ENCODE results near the gene SSTR5. TPM values are rescaled to one million over a fixed set of nuclear protein-coding genes. Genes with fewer than 3 reads are reported as not detected.

SSTR5 gene
- total and polyA plus RNA-seq, 4 donors: not detected

DNA sequence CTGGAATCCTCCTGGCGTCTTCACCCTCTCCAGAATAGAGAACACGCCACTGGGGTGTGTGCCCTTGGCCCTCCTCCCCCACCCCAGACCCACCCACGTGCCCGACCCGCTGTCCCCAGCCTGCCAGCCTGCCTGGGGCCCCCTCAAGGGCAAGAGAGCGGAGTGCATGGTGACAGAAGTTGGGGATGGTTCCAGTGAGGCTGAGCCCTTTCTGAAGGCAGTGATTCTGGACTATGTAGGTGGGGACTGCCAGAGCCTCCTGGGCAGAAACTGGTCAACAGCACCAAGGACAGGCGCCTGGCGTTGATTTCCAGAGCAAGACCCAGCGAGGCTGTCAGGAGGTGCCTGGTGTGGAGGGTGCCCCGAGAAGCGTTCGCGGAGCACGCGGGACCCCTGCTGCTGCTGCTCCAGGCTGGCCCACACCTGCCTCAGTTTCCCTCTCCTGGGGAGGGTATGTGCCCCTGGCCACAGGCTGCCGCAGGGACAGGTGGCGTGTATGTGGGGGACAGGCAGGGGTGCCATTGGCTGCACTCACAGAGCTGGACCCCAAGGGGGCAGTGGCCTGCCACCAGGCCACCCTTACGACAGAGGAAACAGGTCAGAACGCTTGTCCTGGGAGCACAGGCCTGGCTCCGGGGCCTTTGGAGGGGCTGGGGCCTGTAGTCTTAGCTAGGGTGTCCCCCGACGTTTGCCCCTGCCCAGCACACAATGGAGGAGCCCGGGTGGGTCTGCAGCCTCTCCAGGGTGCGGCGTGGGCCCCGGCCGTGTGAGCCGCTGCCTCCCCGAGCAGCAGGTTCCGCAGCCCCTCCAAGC is 1.2 kb downstream of the SSTR5 start:
- Histone ChIP-seq H3K36me3 (ENCODE audit: control insufficient read depth in 4 of 4, insufficient read depth in 3 of 4, low read depth in 1 of 4, low read length in 3 of 4) (no peaks in the 10 kb centered on the region), H3K27me3 (ENCODE audit: control insufficient read depth in 4 of 4, insufficient read depth in 4 of 4, low read length in 3 of 4) (peaks cover 0 to 47% (median 0%) of the 10 kb centered on the region in 4 donors), H3K27ac (ENCODE audit: low read depth in 1 of 2, low read length in 2 of 2) (no peak overlapping the region), H3K9me3 (ENCODE audit: control insufficient read depth in 4 of 4, low read length in 3 of 4) (no peaks in the 10 kb centered on the region), H3K4me1 (ENCODE audit: control insufficient read depth in 4 of 4, insufficient read depth in 4 of 4, low read length in 3 of 4) (peaks cover 8 to 23% (median 13%) of the 10 kb centered on the region in 4 donors), H3K4me3 (ENCODE audit: low read depth in 1 of 3, low read length in 3 of 3) (no peak overlapping the region), H3K9ac (ENCODE audit: low read depth in 1 of 2, low read length in 2 of 2) (no peak overlapping the region)
- WGBS: 68% methylated on average over 30 of the region's 30 CpGs
- TF ChIP-seq ATF3 (IDR thresholded peaks at IDR 0.05): no peak
- no peak for TF ChIP-seq TAF1 (conservative IDR thresholded peaks at IDR 0.05)
- TF ChIP-seq JUND (IDR thresholded peaks at IDR 0.05): no peak
- no peak for TF ChIP-seq HNF4G (IDR thresholded peaks at IDR 0.05)
- TF ChIP-seq YY1 (IDR thresholded peaks at IDR 0.05): no peak
- TF ChIP-seq RXRA (IDR thresholded peaks at IDR 0.05): no peak
- TF ChIP-seq GABPA (IDR thresholded peaks at IDR 0.05 in 1 of 2, conservative IDR thresholded peaks at IDR 0.05 in 1 of 2): no peak
- TF ChIP-seq FOXA1 (IDR thresholded peaks at IDR 0.05): no peak
- TF ChIP-seq, protein P1, sequence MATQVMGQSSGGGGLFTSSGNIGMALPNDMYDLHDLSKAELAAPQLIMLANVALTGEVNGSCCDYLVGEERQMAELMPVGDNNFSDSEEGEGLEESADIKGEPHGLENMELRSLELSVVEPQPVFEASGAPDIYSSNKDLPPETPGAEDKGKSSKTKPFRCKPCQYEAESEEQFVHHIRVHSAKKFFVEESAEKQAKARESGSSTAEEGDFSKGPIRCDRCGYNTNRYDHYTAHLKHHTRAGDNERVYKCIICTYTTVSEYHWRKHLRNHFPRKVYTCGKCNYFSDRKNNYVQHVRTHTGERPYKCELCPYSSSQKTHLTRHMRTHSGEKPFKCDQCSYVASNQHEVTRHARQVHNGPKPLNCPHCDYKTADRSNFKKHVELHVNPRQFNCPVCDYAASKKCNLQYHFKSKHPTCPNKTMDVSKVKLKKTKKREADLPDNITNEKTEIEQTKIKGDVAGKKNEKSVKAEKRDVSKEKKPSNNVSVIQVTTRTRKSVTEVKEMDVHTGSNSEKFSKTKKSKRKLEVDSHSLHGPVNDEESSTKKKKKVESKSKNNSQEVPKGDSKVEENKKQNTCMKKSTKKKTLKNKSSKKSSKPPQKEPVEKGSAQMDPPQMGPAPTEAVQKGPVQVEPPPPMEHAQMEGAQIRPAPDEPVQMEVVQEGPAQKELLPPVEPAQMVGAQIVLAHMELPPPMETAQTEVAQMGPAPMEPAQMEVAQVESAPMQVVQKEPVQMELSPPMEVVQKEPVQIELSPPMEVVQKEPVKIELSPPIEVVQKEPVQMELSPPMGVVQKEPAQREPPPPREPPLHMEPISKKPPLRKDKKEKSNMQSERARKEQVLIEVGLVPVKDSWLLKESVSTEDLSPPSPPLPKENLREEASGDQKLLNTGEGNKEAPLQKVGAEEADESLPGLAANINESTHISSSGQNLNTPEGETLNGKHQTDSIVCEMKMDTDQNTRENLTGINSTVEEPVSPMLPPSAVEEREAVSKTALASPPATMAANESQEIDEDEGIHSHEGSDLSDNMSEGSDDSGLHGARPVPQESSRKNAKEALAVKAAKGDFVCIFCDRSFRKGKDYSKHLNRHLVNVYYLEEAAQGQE (IDR thresholded peaks at IDR 0.05): no peak
- TF ChIP-seq CTCF (IDR thresholded peaks at IDR 0.05; ENCODE audit: low read depth, low read length, missing input control): no peak
- DNase-seq (ENCODE audit: low spot score): no peak

GRCh38 chr16:1074379-1074649 is 1.8 kb downstream of the SSTR5 start:
- H3K9me3 ChIP-seq (ENCODE audit: control insufficient read depth in 4 of 4, low read length in 3 of 4): no peaks in the 10 kb centered on the region
- peaks cover 12 to 27% (median 16%) of the 10 kb centered on the region in 4 donors for H3K4me1 ChIP-seq (ENCODE audit: control insufficient read depth in 4 of 4, insufficient read depth in 4 of 4, low read length in 3 of 4)
- H3K4me3 ChIP-seq (ENCODE audit: low read depth in 1 of 3, low read length in 3 of 3): no peak overlapping the region
- 79% methylated on average over 11 of the region's 11 CpGs for WGBS
- no peak for DNase-seq (ENCODE audit: low spot score)
- no peaks in the 10 kb centered on the region for H3K36me3 ChIP-seq (ENCODE audit: control insufficient read depth in 4 of 4, insufficient read depth in 3 of 4, low read depth in 1 of 4, low read length in 3 of 4)
- H3K27me3 ChIP-seq (ENCODE audit: control insufficient read depth in 4 of 4, insufficient read depth in 4 of 4, low read length in 3 of 4): peaks cover 0 to 44% (median 0%) of the 10 kb centered on the region in 4 donors
- no peak overlapping the region for H3K9ac ChIP-seq (ENCODE audit: low read depth in 1 of 2, low read length in 2 of 2)
- no peak overlapping the region for H3K27ac ChIP-seq (ENCODE audit: low read depth in 1 of 2, low read length in 2 of 2)
- TF ChIP-seq SP1 (IDR thresholded peaks at IDR 0.05): no peak
- no peak for TF ChIP-seq HNF4A (conservative IDR thresholded peaks at IDR 0.05)
- TF ChIP-seq FOXA2 (IDR thresholded peaks at IDR 0.05): no peak
- no peak for TF ChIP-seq ZBTB33 (IDR thresholded peaks at IDR 0.05)
- no peak for TF ChIP-seq RAD21 (IDR thresholded peaks at IDR 0.05)
- TF ChIP-seq TAF1 (conservative IDR thresholded peaks at IDR 0.05): no peak
- TF ChIP-seq YY1 (IDR thresholded peaks at IDR 0.05): no peak
- no peak for TF ChIP-seq CTCF (IDR thresholded peaks at IDR 0.05; ENCODE audit: low read depth, low read length, missing input control)
- TF ChIP-seq NR2F2 (IDR thresholded peaks at IDR 0.05): no peak
- TF ChIP-seq EGR1 (IDR thresholded peaks at IDR 0.05; ENCODE audit: low read depth in 2 of 2): no peak
- TF ChIP-seq ATF3 (IDR thresholded peaks at IDR 0.05): no peak
- TF ChIP-seq HNF4G (IDR thresholded peaks at IDR 0.05): no peak
- TF ChIP-seq RXRA (IDR thresholded peaks at IDR 0.05): no peak
- no peak for TF ChIP-seq FOXA1 (IDR thresholded peaks at IDR 0.05)
- no peak for TF ChIP-seq JUND (IDR thresholded peaks at IDR 0.05)
- TF ChIP-seq GABPA (IDR thresholded peaks at IDR 0.05 in 1 of 2, conservative IDR thresholded peaks at IDR 0.05 in 1 of 2): no peak

All from liver (tissue), 9 donors.